ENCODE measurements around the gene MBP.

Gene MBP

DNA sequence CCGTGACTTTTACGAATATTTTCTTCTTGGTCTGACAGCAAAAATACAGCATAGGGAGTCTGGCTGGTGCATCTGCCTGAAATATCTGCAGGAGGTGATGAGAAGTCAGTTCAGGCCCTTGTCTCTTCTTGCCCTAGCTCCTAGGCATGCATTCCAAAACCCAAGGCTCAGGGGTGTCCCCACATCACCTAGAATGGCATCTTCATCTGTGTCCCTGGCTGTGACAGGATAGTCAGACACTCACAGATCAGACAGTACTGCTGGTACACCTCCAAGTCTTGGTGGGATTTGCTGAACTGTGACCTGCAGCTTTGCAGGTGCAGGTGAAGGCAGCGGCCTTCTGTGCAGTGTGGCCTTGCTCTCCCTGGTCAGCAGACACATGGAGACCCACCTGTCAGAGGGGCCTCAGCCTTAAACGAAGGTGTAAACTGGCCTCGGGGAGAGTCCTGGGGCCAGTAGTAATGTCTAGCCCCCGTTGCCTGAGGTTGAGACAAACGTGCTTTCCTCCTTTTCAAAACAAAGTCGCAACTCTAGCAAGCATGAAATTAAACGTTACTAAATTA lies 42.8 kb downstream of the MBP start:
- no peak for DNase-seq (ENCODE audit: low spot score in 2 of 2)
- Histone ChIP-seq H3K9me3 (no peaks in the 10 kb centered on the region), H3K4me1 (peaks cover 10% of the 10 kb centered on the region), H3K27me3 (ENCODE audit: low read depth) (no peaks in the 10 kb centered on the region), H3K4me3 (no peak overlapping the region), H3K36me3 (replicated peaks) (no peaks in the 10 kb centered on the region)
- in situ Hi-C loops (cut with MboI; ENCODE audit: low sequenced_read_pairs), result no loop called here

DNA sequence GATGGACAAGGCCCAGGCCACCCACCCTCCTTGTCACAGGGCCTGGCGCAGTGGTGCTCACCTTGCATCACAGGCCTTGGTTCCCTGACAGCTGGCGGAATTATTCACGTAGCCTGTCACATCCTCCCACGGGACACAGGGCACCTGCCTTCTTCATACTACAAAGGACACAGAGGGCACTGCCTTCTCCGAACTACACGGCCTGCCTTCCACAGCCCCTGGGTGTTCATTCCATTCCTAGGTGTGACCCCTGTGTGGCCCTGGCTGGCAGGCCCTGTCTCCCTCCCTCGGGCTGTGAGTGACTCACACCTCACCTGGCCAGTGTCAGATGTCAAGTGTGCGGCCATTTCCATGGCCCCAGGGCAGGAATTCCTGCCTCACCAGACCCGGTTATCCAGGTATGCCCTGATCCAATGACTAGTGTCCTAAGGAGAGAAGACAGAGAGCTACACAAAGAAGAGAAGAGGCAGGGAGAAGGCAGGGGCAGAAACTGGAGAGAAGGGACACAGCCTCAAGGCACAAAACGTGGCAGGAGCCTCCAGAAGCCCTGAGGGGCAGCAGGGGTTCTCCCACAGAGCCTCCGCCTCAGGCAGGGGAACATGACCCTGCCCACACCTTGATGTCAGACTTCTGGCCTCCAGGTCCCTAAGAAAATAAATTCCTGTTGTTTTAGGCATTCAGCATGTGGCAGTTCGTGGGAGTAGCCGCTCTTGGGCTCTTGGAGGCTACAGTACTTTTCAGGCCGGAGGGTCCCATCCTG lies 43.4 kb downstream of the MBP start:
- in situ Hi-C loops (cut with MboI; ENCODE audit: low sequenced_read_pairs), result no loop called here
- Histone ChIP-seq H3K4me1 (peaks cover 15% of the 10 kb centered on the region), H3K27me3 (ENCODE audit: low read depth) (no peaks in the 10 kb centered on the region), H3K36me3 (replicated peaks) (no peaks in the 10 kb centered on the region), H3K4me3 (no peak overlapping the region), H3K9me3 (no peaks in the 10 kb centered on the region)
- DNase-seq (ENCODE audit: low spot score in 2 of 2), result no peak

GRCh38 chr18:77087393-77088141 lies 45.0 kb downstream of the MBP start:
- Histone ChIP-seq H3K4me1 (peaks cover 17% of the 10 kb centered on the region), H3K4me3 (no peak overlapping the region), H3K36me3 (replicated peaks) (no peaks in the 10 kb centered on the region), H3K9me3 (no peaks in the 10 kb centered on the region), H3K27me3 (ENCODE audit: low read depth) (no peaks in the 10 kb centered on the region)
- DNase-seq (ENCODE audit: low spot score in 2 of 2), result no peak
- in situ Hi-C loops (cut with MboI; ENCODE audit: low sequenced_read_pairs), result no loop called here

DNA sequence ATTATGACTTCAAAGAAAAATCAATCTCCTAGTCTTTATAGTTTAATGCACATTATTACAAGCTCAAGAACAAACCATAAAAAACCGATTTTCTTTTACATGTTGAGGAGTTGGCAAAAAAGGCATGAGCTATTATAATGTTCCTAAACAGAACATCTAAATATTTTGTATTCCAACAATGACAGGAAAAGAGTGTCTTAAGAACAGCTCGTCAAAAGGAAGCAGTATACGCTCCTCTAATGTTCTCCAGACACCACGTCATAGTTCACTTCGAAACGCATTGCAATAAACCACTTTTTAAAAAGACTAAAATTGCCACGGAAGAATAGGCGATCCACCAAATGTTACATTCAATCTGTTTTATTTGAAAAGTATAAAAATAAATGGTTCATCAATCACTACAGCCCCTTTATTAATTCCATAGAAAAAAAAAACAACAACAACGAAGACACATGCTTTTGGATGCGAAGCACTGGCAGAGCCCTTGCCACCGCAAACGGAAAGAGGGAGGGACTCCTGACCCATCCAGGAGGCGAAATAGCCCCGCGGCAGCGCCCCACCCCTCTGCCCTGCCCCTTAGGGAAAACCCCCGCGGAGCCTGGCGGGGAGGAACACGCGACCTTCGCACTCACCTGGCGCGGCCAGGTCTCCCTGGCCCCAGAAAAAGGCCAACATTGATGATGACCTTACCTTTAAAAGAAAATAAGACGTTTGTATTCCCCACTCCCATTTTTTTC lies 45.8 kb downstream of the MBP start:
- H3K36me3 ChIP-seq (replicated peaks), result no peaks in the 10 kb centered on the region
- H3K9me3 ChIP-seq, result no peaks in the 10 kb centered on the region
- no peak for DNase-seq (ENCODE audit: low spot score in 2 of 2)
- in situ Hi-C loops (cut with MboI; ENCODE audit: low sequenced_read_pairs), result no loop called here
- peaks cover 17% of the 10 kb centered on the region for H3K4me1 ChIP-seq
- H3K27me3 ChIP-seq (ENCODE audit: low read depth), result no peaks in the 10 kb centered on the region
- no peak overlapping the region for H3K4me3 ChIP-seq

DNA sequence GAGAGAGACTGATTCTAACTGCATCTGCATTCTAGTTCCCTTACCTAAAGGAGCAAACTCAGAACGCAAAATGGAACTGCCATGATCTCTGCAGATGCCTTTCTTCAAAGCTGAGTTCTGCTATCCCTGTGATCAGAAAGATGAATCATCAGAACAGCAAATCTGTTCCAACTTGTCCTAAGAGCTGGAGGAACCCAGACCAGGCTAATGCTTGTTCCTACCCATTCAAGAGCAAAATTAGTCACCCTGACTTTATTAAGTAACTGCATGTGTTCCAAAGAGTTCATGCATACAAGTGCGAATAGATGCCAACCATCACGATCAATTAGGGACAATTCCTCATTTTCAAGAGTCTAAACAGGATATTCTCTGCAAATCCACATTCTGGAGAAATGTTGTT lies 46.5 kb downstream of the MBP start:
- Histone ChIP-seq H3K9me3 (no peaks in the 10 kb centered on the region), H3K27me3 (ENCODE audit: low read depth) (no peaks in the 10 kb centered on the region), H3K4me1 (peaks cover 17% of the 10 kb centered on the region), H3K36me3 (replicated peaks) (no peaks in the 10 kb centered on the region), H3K4me3 (no peak overlapping the region)
- in situ Hi-C loops (cut with MboI; ENCODE audit: low sequenced_read_pairs), result no loop called here
- no peak for DNase-seq (ENCODE audit: low spot score in 2 of 2)

GRCh38 chr18:77084688-77085035 lies 47.9 kb downstream of the MBP start:
- Histone ChIP-seq H3K27me3 (ENCODE audit: low read depth) (no peaks in the 10 kb centered on the region), H3K4me1 (peaks cover 17% of the 10 kb centered on the region), H3K9me3 (no peaks in the 10 kb centered on the region), H3K4me3 (no peak overlapping the region), H3K36me3 (replicated peaks) (no peaks in the 10 kb centered on the region)
- DNase-seq (ENCODE audit: low spot score in 2 of 2), result no peak
- in situ Hi-C loops (cut with MboI; ENCODE audit: low sequenced_read_pairs), result no loop called here

DNA sequence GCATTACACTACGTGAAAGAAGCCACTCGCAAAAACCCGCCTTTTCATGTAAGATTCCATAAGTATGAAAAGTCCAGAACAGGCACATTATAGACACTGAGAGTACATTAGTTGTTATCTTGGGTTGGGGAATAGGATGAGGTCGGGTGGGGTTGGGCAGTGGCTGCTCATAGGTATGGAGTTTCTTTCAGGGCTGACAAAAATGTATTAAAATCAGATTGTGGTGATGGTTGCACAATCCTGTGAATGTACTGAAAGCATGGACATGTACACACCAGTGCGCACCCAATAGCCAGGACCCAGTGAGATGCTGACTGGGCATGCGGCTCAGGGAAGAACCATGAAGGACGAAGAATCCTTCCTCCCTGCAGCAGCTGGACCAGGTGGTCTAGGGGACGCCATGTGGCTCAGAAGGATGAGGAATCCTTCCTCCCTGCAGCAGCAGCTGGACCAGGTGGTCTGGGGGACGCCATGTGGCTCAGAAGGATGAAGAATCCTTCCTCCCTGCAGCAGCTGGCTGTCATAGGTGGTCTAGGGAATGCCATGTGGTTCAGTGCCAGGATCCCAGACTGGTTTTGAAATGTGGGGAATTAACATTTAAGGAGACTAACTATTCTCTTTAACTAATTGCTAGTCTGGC lies 50.1 kb downstream of the MBP start:
- Histone ChIP-seq H3K4me1 (peaks cover 17% of the 10 kb centered on the region), H3K4me3 (no peak overlapping the region), H3K36me3 (replicated peaks) (no peaks in the 10 kb centered on the region), H3K27me3 (ENCODE audit: low read depth) (no peaks in the 10 kb centered on the region), H3K9me3 (no peaks in the 10 kb centered on the region)
- in situ Hi-C loops (cut with MboI; ENCODE audit: low sequenced_read_pairs), result no loop called here
- no peak for DNase-seq (ENCODE audit: low spot score in 2 of 2)

DNA sequence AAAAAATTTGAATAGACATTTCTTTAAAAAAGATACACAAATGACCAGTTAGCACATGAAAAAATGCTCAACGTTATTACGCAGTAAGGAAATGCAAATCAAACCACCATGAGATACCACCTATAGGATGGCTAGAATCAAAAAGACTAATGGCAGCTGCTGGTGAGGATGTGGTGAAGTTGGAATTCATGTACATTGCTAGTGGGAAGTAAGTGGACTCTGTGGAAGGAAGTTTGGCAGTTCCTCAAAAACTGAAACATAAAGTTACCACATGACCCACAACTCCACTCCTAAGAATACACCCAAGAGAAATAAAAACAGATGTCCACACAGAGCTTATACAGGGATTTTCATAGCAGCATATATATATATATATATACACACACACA lies 51.2 kb downstream of the MBP start:
- H3K36me3 ChIP-seq (replicated peaks), result no peaks in the 10 kb centered on the region
- H3K27me3 ChIP-seq (ENCODE audit: low read depth), result no peaks in the 10 kb centered on the region
- in situ Hi-C loops (cut with MboI; ENCODE audit: low sequenced_read_pairs), result no loop called here
- H3K4me3 ChIP-seq, result no peak overlapping the region
- peaks cover 14% of the 10 kb centered on the region for H3K4me1 ChIP-seq
- DNase-seq (ENCODE audit: low spot score in 2 of 2), result no peak
- no peaks in the 10 kb centered on the region for H3K9me3 ChIP-seq

DNA sequence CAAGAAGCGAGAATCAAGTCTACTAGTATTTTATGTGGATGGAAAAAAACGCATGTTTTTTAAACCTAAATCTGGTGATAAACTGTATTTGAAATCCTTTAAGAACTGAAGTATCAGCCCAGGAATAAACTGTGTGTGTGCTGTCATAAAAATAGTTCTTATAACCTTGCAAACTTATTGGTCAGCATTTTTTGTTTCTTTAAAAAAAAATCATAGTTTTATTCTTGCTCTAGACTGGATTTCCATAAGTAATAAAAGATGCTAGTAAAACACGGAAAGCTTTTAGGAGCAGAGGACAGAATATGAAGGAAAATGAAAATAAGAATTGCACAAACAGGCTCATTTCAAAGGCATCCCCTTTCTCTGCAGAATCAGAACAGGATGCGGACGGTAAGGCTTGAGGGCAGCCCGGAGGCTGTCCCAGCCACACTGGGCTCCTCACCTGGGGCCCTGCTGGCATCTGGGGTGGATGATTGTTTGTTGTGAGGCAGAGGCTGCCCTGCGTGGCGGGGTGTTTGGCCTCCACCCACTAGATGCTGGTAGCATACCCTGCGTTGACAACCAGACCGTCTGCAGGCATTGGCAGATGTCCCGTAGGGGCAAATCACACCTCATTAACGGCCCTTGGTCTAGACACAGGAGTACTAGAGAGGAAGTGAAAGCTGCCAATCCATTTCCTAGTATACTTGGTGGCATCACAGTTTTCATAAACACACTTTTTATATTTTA lies 52.5 kb downstream of the MBP start:
- H3K4me1 ChIP-seq, result peaks cover 11% of the 10 kb centered on the region
- no peak overlapping the region for H3K4me3 ChIP-seq
- DNase-seq (ENCODE audit: low spot score in 2 of 2), result no peak
- no peaks in the 10 kb centered on the region for H3K36me3 ChIP-seq (replicated peaks)
- no peaks in the 10 kb centered on the region for H3K9me3 ChIP-seq
- in situ Hi-C loops (cut with MboI; ENCODE audit: low sequenced_read_pairs), result no loop called here
- no peaks in the 10 kb centered on the region for H3K27me3 ChIP-seq (ENCODE audit: low read depth)

- DNase-seq (ENCODE audit: low spot score in 2 of 2), result no peak
- no peaks in the 10 kb centered on the region for H3K36me3 ChIP-seq (replicated peaks)
- no peak overlapping the region for H3K4me3 ChIP-seq
- H3K27me3 ChIP-seq (ENCODE audit: low read depth), result no peaks in the 10 kb centered on the region
- in situ Hi-C loops (cut with MboI; ENCODE audit: low sequenced_read_pairs), result no loop called here
- no peaks in the 10 kb centered on the region for H3K9me3 ChIP-seq
- peaks cover 2% of the 10 kb centered on the region; the same call in 1 of the 2 replicates for H3K4me1 ChIP-seq
Observed at GRCh38 chr18:77079088-77079487, 53.5 kb downstream of the MBP start.

DNA sequence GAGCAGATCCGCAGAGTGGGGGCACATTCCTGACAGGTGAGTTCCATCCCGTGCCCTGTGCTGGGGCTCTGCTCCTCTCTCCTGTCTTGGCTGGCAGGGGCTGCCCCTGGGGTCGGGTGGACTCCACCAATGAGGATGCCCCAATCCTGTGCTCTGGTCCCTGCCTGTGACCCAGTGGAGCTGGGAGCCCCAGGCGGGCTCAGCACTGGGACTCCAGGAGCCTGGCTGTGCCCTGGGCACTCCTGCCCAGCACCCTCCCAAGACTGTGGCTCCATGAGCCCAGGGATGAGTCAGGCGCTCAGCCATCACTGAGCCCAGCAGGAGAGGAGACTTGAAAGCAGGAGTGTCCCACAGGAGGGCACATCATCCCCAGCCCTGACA lies 53.9 kb downstream of the MBP start:
- Histone ChIP-seq H3K9me3 (no peaks in the 10 kb centered on the region), H3K4me3 (no peak overlapping the region), H3K36me3 (replicated peaks) (no peaks in the 10 kb centered on the region), H3K27me3 (ENCODE audit: low read depth) (no peaks in the 10 kb centered on the region), H3K4me1 (no peaks in the 10 kb centered on the region)
- in situ Hi-C loops (cut with MboI; ENCODE audit: low sequenced_read_pairs), result no loop called here
- DNase-seq (ENCODE audit: low spot score in 2 of 2), result no peak

DNA sequence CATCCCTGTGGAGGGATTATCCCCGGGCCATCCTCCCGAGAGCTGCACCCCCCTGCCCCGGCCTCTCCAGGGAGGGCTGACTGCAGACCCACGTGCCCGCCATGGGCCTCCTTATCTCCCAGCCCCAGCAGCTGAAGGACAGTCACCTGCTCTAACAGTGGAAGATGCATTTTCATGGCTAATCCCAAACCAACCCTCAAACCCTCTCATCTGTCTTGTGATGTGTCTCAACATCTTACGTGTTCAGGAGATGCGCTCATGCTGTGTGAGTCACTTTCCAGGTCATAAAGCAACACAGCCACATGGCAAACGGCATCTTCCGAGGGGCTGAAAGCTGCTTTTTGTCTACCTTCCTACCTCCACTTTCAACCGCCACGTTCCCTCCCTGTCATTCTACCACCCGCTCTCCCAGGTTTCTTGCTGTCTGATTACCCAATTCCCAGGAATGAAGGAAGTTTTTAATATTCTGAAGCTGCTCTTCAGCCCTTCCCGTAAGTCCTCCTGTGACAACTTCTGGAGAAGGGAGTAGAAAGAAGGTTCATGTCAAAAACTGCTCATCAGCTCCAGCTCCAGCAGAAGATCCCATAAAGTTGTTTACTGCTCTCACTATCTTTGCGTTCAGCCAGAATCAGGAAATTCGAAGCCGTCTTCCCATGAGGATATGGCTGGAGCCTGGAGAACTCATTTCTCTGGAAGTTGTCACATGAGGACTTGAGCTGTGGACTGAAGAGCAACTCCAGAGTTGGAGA lies 54.5 kb downstream of the MBP start:
- H3K4me3 ChIP-seq, result no peak overlapping the region
- no peaks in the 10 kb centered on the region for H3K4me1 ChIP-seq
- H3K27me3 ChIP-seq (ENCODE audit: low read depth), result no peaks in the 10 kb centered on the region
- no peaks in the 10 kb centered on the region for H3K36me3 ChIP-seq (replicated peaks)
- in situ Hi-C loops (cut with MboI; ENCODE audit: low sequenced_read_pairs), result no loop called here
- H3K9me3 ChIP-seq, result no peaks in the 10 kb centered on the region
- DNase-seq (ENCODE audit: low spot score in 2 of 2), result no peak

Data from HAP-1 (cell line).